GM12865 (cell line): ENCODE data around the gene PALM.
"Not testable (repeated sequence)": the region's sequence is repeated elsewhere in the genome, so short reads cannot be mapped to it uniquely, and the experiment has no call there.

Experiments used
- DNase-seq: peaks from one replicate; pipeline ENCODE4 v3.0.0; 2010; ENCODE audit warnings: low read depth
- H3K4me3 ChIP-seq: 2 replicates; pipeline ENCODE4 v1.5.1; 2011; ENCODE audit warnings: mild to moderate bottlenecking, low read depth, low read length, control low read depth
- CTCF ChIP-seq: IDR thresholded peaks from 2 replicates; pipeline ENCODE4 v1.5.1; 2011; ENCODE audit warnings: low read length, control low read depth, low read depth, inconsistent platforms; ENCODE audit not compliant: insufficient read depth; ENCODE audit errors: missing control alignments

The PALM gene

GRCh38 chr19:688214-688613, 20.5 kb upstream of the PALM start:
- H3K4me3 ChIP-seq: no peak overlapping the region
- TF ChIP-seq CTCF: no peak

GRCh38 chr19:688992-689391, 19.7 kb upstream of the PALM start:
- TF ChIP-seq CTCF: no peak
- no peak overlapping the region for H3K4me3 ChIP-seq
- no peak for DNase-seq

More at GRCh38 chr19:688214-688613, 20.5 kb upstream of the PALM start:
- DNase-seq: no peak

GRCh38 chr19:690203-690602, 18.5 kb upstream of the PALM start:
- TF ChIP-seq CTCF: no peak
- DNase-seq: no peak
- H3K4me3 ChIP-seq: no peak overlapping the region

- DNase-seq: no peak
- TF ChIP-seq CTCF: no peak
- no peak overlapping the region for H3K4me3 ChIP-seq
Observed at GRCh38 chr19:694481-695351, 14.0 kb upstream of the PALM start.

GRCh38 chr19:695352-695949, 13.3 kb upstream of the PALM start, which contains the start of gene PRSS57:
Gene PRSS57 (minus strand): TSS chr19:695452. CDS start chr19:695430, 22 bp downstream.
- H3K4me3 ChIP-seq: no peak within 1 kb of the TSS
- no peak for TF ChIP-seq CTCF
- DNase-seq: no peak

- not testable (repeated sequence) for DNase-seq, H3K4me3 ChIP-seq
Observed at GRCh38 chr19:698529-698928, 10.2 kb upstream of the PALM start.

- not testable (repeated sequence) for DNase-seq
Observed at GRCh38 chr19:699885-700284, 8.8 kb upstream of the PALM start.

GRCh38 chr19:702847-703246, 5.9 kb upstream of the PALM start:
- H3K4me3 ChIP-seq, DNase-seq: not testable (repeated sequence)

More at GRCh38 chr19:699885-700284, 8.8 kb upstream of the PALM start:
- not testable (repeated sequence) for H3K4me3 ChIP-seq
